GM19239 (cell line): ENCODE results near the gene NKD1.

ENCODE experiments used
- DNase-seq: peaks from one replicate; pipeline ENCODE4 v3.0.0; 2011; ENCODE audit warnings: low spot score; ENCODE audit not compliant: insufficient read length
- FAIRE-seq: peaks from 2 replicates; lab custom pipeline; 2011; peaks lifted over from hg19 to GRCh38; lab: Jason Lieb, UNC

Gene NKD1

DNA sequence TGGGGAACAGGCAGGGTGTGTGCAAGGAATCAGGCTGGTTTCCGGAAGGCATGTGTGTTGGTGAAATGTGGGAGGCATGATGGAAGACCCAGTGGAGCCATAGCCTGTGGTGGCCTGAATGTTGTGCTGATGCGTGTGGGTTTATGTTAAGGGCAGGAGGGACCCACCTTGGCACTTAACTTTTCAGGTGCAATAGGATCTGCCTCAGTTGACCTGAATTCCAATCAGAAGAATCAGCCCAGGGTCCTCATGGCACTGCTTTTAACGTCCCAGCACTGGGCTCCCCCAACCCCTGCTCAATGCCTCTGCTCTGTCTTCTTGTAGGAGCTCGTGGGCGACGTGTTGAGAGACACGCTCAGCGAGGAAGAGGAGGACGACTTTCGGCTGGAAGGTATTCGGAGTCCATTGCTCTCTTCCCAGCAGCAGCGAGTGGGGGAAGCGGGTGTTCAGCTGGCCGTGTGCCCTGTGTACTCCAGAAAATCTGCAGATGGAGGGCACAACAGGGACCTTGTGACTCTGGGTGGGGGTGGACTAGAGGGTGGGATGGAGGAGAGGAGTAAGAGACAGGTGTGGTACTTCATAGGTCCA lies 59.9 kb downstream of the NKD1 start:
- FAIRE-seq (no peak), DNase-seq (no peak)

DNA sequence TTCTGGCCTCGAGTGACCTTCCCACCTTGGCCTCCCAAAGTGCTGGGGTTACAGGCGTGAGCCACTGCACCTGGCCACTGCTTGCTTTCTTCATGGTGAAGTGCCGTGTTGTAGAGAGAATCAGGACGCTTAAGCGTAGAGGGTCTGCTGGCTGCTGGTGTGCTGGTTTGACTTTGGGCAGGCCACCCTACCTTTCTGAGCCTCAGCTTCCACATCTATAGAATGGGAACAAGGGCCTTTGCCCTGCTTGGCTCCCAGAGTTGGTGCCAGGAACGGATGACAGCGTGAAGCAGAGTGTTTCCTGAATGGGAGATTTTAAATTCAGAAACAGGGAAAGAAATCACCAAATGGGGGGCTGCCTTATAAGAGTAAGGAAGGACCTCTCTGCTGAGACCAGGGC lies 60.9 kb downstream of the NKD1 start:
- no peak for DNase-seq
- FAIRE-seq = no peak

DNA sequence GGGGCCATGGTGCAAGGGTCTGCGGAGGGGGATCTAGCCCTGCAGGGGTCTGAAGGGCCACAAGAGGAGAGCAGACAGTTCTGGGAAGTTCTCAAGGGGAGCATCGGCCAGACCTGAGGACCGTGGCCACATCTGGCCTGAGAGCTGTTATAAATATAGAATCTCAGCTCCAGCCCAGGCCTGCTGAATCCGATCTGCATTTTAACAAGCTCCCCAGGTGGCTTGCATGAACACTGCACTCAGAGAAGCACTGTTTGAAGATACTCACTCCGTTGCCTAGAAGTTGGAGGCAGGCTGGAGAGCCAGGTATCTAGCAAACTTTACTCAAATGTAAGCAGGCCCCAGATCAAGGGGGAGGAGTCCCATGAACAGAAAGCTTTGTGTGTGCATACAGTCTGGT lies 61.3 kb downstream of the NKD1 start:
- FAIRE-seq (no peak), DNase-seq (no peak)

DNA sequence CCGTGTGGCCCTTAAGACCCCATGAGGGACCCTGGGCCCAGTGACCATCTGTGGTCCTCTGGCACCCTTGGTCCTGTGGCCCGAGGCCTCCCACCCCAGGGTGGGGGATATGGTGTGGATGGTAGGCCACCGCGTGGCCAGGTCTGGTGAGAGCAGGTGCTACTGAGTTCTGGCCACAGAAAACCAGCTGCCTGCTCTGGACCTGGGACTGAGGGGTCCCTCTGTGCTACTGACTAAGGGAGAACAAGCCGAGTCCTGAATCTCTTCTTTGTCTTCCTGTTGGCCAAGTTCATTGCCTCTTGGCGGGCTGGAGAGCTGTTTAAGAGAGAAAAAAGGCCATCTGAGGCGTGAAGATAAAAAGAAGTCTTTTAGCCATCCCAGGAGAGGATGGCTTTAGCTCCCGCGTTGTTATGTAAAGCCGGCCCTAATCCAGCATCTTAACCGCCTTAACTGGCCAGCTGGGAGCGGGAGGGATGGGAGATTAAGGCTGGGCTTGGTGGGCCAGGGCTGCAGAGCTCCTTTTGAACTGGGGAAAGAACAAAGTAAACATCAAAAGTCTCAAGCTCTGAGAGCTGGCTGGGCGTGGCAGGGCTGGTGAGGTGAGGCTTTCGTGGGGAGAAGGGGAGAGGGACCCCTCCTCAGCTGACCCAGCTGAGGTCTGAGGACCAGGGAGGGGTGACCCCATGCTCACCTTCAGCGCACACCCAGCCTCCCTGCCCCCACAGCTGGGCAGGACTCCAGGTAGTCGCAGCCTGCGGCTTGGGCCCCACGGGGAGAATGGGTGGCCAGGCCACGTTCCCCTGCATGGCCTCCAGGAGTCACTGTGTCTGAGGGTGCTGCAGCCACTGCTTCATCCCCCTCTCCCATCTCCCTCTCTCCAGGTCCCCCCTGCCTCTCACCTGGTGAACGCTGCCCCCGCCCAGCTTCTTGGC lies 62.4 kb downstream of the NKD1 start:
- FAIRE-seq (no peak), DNase-seq (no peak)

DNA sequence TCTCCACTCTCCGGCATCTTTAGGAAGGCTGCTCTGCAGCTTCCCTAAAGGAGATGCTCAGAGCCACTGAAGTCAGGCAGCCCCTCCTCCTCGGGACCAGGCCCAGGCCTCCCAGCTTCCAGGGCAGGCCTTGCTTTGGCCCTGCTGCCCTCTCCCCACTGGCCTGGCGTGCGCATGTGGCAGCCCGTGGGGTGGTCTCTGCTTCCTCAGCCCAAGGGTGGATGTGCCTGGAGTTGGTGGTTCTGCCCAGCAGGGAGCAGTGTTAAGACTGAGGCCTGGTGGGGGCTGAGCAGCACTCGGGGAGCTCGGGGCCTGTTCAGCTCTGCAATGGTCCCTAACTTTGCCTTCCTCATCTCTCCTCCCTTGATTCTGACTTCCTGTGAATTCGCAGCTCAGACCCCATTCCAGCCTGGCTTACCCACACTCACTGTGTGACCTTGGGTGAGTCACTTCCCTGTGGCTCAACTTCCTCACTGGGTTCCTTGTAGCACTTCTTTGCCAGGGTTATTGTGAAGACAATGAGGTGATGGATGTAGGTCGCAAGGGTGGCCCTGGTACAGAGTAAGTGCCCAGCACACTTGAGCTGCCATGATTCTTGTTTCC lies 63.2 kb downstream of the NKD1 start:
- FAIRE-seq (no peak), DNase-seq (no peak)

DNA sequence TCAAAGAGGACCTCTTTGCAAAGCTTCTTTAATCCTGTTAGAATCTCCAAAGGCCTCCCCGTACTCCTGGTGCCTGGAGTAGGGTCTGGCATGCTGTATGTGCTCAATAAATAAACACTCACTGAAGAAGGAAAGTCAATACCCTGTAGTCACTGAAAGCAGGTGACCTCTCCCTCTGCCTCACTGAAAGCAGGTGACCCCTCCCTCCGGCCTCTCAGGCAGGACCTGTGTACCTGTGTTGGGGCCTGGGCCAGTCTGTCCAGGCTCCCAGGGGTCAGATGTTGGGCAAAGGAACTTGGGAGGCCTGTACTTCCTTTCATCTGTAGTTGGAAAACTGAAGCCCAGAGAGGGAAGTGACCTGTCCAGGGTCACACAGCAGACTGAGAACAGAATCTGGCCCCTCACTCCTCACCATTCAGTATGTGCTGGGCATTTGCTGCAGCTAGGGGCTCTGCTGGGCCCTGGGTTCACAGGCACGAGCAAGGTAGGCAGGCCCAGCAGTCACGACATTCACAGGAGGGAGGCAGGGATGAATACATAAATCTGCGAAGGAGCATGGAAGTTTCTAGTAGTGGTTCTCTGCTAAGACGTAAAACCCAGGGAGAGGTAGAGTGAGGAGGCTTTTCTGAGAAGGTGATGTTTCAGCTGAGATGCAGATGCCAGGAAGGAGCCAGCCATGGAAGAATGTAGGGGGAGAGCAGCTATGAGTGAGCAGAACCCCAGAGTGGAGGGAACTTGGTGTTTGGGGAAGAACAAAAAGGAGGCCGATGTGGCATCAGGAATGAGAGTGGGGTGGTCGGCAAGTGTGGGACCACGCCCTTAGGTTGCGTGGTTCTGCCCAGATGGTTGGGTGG lies 64.0 kb downstream of the NKD1 start:
- FAIRE-seq (no peak), DNase-seq (no peak)

DNA sequence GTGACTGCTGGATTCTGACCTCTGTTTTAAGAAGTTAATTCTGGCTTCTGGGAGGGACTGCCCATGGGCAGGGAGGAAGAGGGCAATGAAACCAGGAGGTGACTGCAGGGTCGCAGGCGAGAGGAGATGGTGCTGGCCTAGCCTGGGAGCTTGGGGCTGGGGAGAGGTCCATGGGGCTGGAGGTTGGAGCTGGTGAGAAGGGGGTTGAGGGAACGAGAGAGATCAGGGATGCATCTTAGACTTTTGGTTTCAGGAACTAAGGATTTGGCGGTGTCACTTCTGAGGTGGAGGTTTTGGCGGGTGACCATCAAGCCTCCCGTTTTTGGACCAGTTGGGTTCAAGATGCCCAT lies 64.6 kb downstream of the NKD1 start:
- FAIRE-seq (no peak), DNase-seq (no peak)

DNA sequence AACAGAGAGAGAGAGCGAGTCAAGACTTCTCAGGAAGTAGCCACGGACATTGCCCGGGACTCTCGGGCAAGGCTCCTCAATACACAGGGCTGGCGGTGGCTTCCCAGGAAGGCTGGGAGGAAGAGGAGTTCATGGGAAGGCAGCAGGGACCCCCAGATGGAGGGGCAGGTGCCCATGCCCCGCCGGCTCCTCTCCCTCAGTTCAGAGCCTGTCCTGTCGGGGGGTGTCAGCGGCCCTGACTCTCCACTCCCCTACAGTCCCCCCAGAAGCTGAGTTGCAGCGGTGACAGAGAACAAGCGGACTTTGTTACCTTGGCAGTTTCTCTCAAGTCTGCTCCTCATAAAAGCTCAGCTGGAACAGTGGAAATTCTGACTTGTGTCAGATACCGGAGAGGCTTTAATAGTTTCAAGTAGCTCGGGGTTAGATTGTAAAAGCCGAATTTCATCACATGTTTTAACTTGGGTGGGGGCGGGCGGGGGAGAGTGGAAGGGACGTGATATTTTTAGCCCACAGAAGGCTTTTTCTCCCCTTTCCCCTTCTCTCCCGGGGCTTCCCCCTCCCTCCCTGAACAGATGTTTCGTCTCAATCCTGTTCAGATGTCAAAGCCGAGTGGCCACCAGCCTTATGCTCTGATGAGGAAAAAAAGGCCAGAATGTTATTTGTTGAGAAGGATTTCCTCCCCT lies 65.2 kb downstream of the NKD1 start:
- DNase-seq (no peak), FAIRE-seq (no peak)

DNA sequence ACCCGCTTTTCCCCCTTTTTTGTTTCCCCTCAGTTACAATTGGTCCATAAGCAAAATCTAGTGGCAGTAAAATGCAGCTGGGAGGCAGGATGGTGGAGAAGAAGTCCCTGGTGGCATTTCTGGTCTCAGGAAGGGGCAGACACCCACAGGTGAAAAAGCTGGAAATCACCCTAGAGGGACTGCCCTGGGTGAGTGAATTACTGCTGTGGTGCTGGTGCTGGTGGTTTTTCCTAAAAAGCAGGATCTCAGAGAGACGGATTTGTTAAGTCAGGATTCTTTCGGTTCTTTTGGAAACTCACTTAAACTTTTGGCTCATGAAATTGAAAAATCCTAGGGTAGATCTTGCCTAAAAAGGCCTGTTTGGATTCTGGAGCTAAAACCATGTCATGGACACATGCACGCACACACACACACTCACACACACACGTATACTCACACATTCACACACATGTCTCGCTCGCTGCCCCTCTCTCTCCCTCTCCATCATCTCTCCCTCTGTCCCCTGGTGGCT lies 65.8 kb downstream of the NKD1 start:
- DNase-seq (no peak), FAIRE-seq (no peak)

DNA sequence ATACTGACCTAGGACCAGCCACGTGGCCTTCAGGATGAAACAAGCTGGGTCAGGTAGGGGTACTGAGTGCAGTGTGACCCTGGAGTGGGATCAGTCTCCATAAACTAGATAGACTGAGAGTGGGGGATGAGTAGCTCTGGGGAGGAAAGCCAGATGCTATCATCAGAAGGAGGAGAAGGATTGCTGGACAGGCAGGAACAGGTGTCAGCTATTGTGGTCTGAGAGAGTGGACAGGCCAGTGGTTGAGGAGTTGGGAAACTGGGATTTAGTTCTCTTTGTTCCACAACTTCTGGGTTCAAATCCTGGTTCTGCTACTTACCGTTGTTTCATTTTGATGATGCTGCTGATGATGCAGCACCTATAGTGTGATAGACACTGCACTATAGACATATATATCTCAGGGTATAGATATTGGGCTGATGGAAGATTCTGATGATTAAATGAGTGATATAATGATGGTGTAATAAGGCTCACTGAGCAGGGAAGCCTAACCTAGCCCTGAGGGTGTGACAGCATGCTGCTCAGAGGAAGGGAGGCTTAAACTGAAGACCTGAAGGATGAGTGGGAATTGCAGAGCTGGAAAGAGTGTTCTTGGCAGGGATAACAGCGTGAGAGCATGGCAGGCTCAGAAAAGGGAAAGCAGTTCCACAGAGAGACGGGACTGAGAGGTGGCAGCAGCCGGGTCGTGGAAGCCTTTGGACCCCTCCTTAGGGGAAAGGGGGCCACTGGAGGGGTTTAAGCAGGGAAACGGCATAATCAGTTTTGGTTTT lies 66.9 kb downstream of the NKD1 start:
- FAIRE-seq = no peak

DNA sequence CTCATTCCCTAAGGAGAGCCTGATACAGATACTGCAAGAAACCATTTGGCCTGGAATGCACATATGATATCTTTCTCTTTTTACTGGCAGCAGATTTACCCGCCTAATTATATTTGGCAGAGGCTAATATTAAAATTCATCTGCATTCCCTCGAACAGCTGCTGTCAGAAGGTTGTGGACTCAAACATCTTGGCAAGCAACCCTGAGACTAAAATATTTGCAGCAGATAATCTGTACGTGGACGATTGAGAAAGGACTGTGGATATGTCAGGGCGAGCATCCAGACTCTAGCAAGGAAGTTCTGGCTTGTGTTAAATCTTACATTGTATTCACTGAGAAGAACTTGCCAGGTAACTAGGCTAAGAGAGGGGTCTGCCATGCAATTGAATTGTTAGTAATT lies 67.7 kb downstream of the NKD1 start:
- FAIRE-seq (no peak), DNase-seq (no peak)

More for the DNA sequence above, 66.9 kb downstream of the NKD1 start:
- no peak for DNase-seq

DNA sequence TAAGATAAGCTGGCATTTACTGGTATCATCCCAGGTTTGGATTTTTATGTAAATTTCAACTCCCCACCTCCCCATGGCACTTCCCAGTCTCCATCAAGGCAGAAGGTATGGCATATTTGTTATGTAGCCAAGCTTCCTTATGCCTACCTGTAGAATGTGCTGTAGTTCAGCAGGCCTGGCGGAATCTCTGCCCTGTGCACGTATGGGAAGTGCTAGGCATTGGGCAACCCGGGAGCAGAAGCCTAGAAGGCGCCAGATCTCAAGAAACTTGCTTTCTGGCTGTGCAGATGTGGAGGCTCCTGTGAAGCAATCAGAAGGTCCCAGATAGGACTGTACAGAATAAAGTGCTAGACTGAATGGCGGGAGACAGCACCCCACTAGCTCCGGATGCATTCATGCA lies 68.2 kb downstream of the NKD1 start:
- FAIRE-seq (no peak), DNase-seq (no peak)

DNA sequence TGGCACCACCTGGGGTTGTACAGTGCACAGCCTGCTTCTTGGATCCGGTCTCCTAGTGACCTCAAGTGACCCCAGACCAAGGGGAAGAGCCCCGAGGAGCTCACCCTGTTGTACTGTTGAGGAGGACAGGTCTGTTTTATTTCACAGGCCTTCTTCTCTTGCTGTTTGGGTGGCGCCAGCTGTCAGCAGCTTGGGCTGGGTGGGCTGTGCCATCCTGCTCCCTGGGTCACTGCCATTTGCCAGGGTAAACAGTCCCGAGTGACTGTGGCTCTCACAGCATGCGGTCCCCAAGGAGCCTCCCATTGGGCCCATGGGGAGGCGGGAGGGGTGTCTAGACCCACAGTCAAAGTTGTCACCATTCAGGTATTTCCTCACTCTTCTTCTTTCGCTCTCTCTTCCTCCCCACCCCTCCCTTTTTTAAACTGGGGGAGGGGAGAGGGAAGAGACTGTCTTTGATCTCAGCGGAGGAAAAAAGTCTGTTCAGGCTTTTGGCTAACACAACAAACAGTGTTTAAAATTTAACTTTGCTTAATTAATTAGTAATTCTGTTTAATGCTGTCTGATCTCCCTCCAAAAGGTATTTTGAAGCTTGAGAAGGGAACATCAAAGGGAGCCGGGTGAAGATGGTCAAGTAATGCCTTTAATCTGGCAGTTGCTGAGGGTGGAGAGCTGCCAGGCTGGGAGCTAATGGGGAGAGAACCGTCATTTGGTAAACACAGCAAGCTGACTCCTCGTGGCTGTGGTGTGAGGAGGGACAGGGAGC lies 68.9 kb downstream of the NKD1 start:
- FAIRE-seq = no peak
- DNase-seq = no peak

DNA sequence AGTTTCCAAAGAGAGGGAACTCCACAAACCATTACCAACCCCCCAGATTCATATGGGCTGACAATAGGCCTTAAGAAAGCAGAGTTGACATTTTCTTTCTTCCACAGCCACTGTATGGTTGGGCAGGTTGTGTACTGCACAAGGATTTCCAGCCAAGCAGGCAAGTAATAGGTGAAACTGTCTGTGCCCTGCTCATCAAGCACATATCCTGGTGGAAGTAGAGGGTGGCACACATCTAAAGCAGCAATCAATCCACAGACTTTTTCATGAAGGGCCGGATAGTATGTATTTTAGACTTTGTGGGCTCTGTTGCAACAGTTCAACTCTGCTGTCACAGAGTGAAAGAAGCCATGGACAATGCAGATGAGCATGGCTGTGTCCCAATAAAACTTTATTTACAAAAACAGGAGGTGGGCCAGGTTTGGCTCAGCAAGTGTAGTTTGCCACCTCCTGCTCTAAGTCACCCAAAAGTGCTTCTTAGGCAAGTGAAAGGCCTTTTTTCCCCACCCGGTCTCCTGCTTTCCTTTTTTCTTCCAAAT lies 69.5 kb downstream of the NKD1 start:
- no peak for FAIRE-seq
- DNase-seq = no peak

DNA sequence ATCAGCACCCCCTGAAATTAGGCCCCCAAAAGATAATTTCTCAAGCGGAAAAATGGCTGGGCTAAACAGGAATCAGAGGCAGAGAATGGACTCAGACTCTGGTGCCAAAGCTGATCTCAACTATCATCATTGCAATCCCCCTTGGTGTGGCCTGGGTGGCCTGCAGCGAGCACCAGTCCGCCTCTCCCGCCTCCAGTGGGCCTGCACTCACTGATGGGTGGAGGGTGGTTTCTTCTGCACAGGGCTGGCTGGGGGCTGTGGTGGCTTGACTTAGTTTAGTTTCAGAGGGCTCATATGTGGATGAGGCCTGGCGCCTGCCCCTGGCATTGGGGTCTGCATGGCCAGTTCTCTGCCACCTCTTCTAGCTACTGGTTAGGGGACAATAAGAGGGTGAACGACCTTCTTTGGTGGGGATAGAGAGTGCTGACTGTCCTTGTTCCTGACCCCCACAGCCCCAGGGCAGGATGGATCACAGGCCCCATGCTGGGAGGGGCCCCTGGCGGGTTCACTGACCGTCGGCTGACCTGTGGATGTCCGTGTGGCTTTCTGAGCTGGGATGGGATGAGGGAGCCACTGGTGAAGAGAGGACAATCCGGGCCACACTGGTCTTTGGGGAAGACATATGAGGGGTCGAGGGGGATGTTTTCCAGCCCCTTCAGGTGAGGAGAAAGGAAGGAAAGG lies 70.2 kb downstream of the NKD1 start:
- DNase-seq = no peak
- FAIRE-seq = no peak

DNA sequence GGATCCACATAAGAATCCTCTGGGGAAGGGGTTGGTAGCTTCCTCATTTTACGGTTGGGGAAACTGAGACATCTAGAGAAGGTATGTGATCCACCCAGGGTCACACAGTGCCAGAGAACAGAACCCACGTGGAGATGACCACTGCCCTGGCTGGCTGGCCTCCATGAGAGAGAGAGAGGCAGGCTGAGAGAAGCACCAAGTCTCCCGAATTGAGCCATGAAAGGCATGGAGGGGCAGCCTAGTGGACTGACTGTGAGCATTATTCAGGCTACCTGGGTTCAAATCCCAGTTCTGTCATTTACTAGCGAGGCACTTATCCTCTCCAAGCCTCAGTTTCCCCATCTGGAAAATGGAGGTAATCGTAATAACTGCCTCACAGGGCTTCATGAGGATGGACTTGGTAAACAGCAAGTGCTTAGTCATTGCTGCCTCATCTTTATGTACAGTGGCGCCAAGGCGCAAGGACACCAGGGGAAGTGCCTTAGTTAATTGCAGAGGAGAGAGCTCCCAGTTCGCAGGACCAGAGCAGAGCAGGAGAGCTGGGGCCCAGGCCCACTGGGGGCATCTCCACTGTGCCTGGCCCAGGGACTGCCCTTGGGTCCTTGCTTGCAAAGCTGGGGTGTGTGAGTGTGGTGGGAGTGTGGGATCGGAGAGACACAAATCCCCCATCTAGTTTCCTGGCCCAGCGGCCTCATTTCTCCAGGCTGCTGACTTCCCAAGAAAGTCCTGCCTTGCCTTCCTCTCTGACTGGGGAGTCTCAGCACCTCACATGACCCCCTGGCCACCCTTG lies 71.7 kb downstream of the NKD1 start:
- no peak for FAIRE-seq
- DNase-seq = no peak
